HepG2 (cell line): ENCODE data around the gene CAPN13. TPM values are rescaled to one million over a fixed set of nuclear protein-coding genes. Genes with fewer than 3 reads are reported as not detected.

ENCODE experiments used
- ATAC-seq: fragments of 200-7000 bp; cut with Tn5 transposase; 3 replicates; pipeline ENCODE4 v1.9.1; 2020; ENCODE audit warnings: mild to moderate bottlenecking, moderate library complexity
- BruUV-seq: library from RNA; stranded (reverse); fragments of 400-500 nt; replicated peaks from 2 replicates; lab custom pipeline; 2021; lab: Mats Ljungman, UMichigan
- CTCF ChIA-PET: fragments of 300-600 bp; formaldehyde crosslinking; extraction: SDS; loops from one replicate; lab custom pipeline; 2021; ENCODE audit warnings: low total read pairs, inconsistent platforms, low intra/inter-chr PET ratio; lab: Yijun Ruan, JAX
- POLR2A ChIA-PET: fragments of 350-600 bp; sonication (Branson Sonifier 250); formaldehyde crosslinking; loops from one replicate; lab custom pipeline; 2020; ENCODE audit warnings: antibody characterized with exemption, inconsistent platforms; lab: Yijun Ruan, JAX
- DNase-seq: peaks from one replicate; pipeline ENCODE4 v3.0.0-alpha.2; 2015; ENCODE audit warnings: low spot score
- FAIRE-seq: peaks from 3 replicates; lab custom pipeline; 2011; peaks lifted over from hg19 to GRCh38; lab: Jason Lieb, UNC
- H2AFZ ChIP-seq: one replicate; pipeline ENCODE4 v1.6.1; 2011; ENCODE audit warnings: low read length, inconsistent platforms
- H3K27ac ChIP-seq: fragments of 300-600 bp; 3 replicates; pipeline ENCODE4 v1.8.0; 2011; ENCODE audit warnings: mixed run types, mild to moderate bottlenecking, mixed read lengths, low read length, inconsistent platforms; ENCODE audit not compliant: insufficient read depth; ENCODE audit errors: extremely low read length
- H3K27me3 ChIP-seq, 2 experiments: fragments of 200-600 bp in 1 of 2; 2 replicates in 1 of 2; 3 replicates in 1 of 2; pipeline versions ENCODE4 v1.6.0 to v1.8.0; 2011; ENCODE audit warnings: low read length in 2 of 2, mild to moderate bottlenecking in 2 of 2, moderate library complexity in 2 of 2, inconsistent platforms in 1 of 2; ENCODE audit not compliant: insufficient read depth in 2 of 2, control insufficient read depth in 1 of 2
- H3K36me3 ChIP-seq, 2 experiments: fragments of 200-600 bp in 1 of 2; replicated peaks in 1 of 2; 2 replicates in 1 of 2; 3 replicates in 1 of 2; pipeline versions ENCODE4 v1.5.1 to v1.8.0; 2011; ENCODE audit warnings: low read length in 2 of 2, inconsistent platforms in 1 of 2; ENCODE audit not compliant: insufficient read depth in 2 of 2, control insufficient read depth in 1 of 2
- H3K4me1 ChIP-seq: 2 replicates; pipeline ENCODE4 v1.5.1; 2012; ENCODE audit warnings: low read length, inconsistent platforms; ENCODE audit not compliant: insufficient read depth
- H3K4me2 ChIP-seq: 2 replicates; pipeline ENCODE4 v1.6.0; 2011; ENCODE audit warnings: low read depth, low read length, inconsistent platforms
- H3K4me3 ChIP-seq, 3 experiments: fragments of 200-600 bp in 1 of 3; sonication (generic), shearing (Covaris generic) in 1 of 3; replicated peaks in 1 of 3; 2 replicates each; pipeline ENCODE4 v1.5.1; 2011 to 2016; ENCODE audit warnings: low read length in 3 of 3, inconsistent platforms in 2 of 3, low read depth in 2 of 3, mild to moderate bottlenecking in 2 of 3, control low read depth in 1 of 3, mixed read lengths in 1 of 3; ENCODE audit not compliant: insufficient read depth in 1 of 3
- H3K79me2 ChIP-seq: one replicate; pipeline ENCODE4 v1.6.1; 2011; ENCODE audit warnings: low read length, inconsistent platforms; ENCODE audit not compliant: insufficient read depth
- H3K9ac ChIP-seq: 2 replicates; pipeline ENCODE4 v1.6.0; 2011; ENCODE audit warnings: mild to moderate bottlenecking, low read depth, low read length, inconsistent platforms; ENCODE audit not compliant: insufficient read depth
- H3K9me3 ChIP-seq: 2 replicates; pipeline ENCODE4 v1.5.1; 2012; ENCODE audit warnings: mild to moderate bottlenecking, low read length
- H4K20me1 ChIP-seq: 2 replicates; pipeline ENCODE4 v1.6.0; 2011; ENCODE audit warnings: inconsistent platforms, mild to moderate bottlenecking, low read length, moderate library complexity; ENCODE audit not compliant: insufficient read depth
- AKAP8 ChIP-seq: sonication (generic); formaldehyde crosslinking; IDR thresholded peaks from 2 replicates; pipeline ENCODE4 v1.5.1; 2020; ENCODE audit warnings: mild to moderate bottlenecking, missing genetic modification reagents
- ATF1 ChIP-seq: IDR thresholded peaks from 2 replicates; pipeline ENCODE4 v1.6.1; 2016; ENCODE audit warnings: mild to moderate bottlenecking, control low read depth
- NCOA5 ChIP-seq: sonication (generic); formaldehyde crosslinking; IDR thresholded peaks from 2 replicates; pipeline ENCODE4 v1.4.0; 2020; ENCODE audit warnings: missing genetic modification reagents
- SIN3B ChIP-seq: fragments of 150-350 bp; IDR thresholded peaks from 2 replicates; pipeline ENCODE4 v1.6.1; 2014; ENCODE audit warnings: low read length
- THYN1 ChIP-seq: sonication (generic); formaldehyde crosslinking; IDR thresholded peaks from 2 replicates; pipeline ENCODE4 v1.8.1; 2023; ENCODE audit warnings: low read depth, mild to moderate bottlenecking, moderate library complexity, missing genetic modification reagents, borderline replicate concordance
- ZNF451 ChIP-seq: sonication (generic); formaldehyde crosslinking; IDR thresholded peaks from 2 replicates; pipeline ENCODE4 v1.5.0; 2020; ENCODE audit warnings: mild to moderate bottlenecking, missing genetic modification reagents
- ZNF547 ChIP-seq: sonication (generic); formaldehyde crosslinking; IDR thresholded peaks from 2 replicates; pipeline ENCODE4 v1.5.1; 2020; ENCODE audit warnings: mild to moderate bottlenecking, missing genetic modification reagents
- ZNF550 ChIP-seq: sonication (generic); formaldehyde crosslinking; IDR thresholded peaks from 2 replicates; pipeline ENCODE4 v1.4.0; 2020; ENCODE audit warnings: mild to moderate bottlenecking, missing genetic modification reagents, borderline replicate concordance
- ZNF660 ChIP-seq: sonication (generic); formaldehyde crosslinking; IDR thresholded peaks from 2 replicates; pipeline ENCODE4 v1.5.1; 2020; ENCODE audit warnings: mild to moderate bottlenecking, low read depth, missing genetic modification reagents, borderline replicate concordance
- WGBS: methylation state at CpG from one replicate; pipeline ENCODE4 v1.1.6; 2017; ENCODE audit warnings: low lambda C conversion rate; 5-methylcytosine and 5-hydroxymethylcytosine counted together
- in situ Hi-C: cut with HindIII; loops from 2 replicates; pipeline ENCODE4 v1.10.0; 2017; ENCODE audit warnings: low pct_unique_long_range_greater_than_20kb; ENCODE audit not compliant: extremely low pct_ligation_motif_present
- intact Hi-C: fragments of 100-400 bp; cut with micrococcal nuclease; formaldehyde crosslinking; loops from one replicate; pipeline ENCODE4 v1.10.0; 2022; ENCODE audit not compliant: unreplicated experiment
- polyA plus RNA-seq, 8 experiments: library from polyadenylated mRNA; depleted of rRNA in 3 of 8; stranded (reverse) in 7 of 8; unstranded in 1 of 8; fragments of >200 nt; fragmentation: Illumina TruSeq in 4 of 8; extraction: Trizol in 4 of 8; gene quantifications; 2 replicates each; pipeline versions ENCODE4 v1.2.1 to v1.2.3, GENCODE V29; 2011 to 2016; ENCODE audit warnings: low read depth in 4 of 8, missing spikeins in 1 of 8, mixed read lengths in 1 of 8; ENCODE audit not compliant: insufficient read depth in 1 of 8
- total RNA-seq, 5 experiments: library from RNA; depleted of rRNA; stranded (reverse); fragments of >200 nt; fragmentation: Illumina TruSeq; extraction: Trizol; gene quantifications; 2 replicates each; pipeline ENCODE4 v1.2.3, GENCODE V29; 2016; ENCODE audit warnings: low read depth in 1 of 5
- TF ChIP-seq, protein P1 (sequence below): sonication (generic); formaldehyde crosslinking; IDR thresholded peaks from 2 replicates; pipeline ENCODE4 v1.4.0; 2020; ENCODE audit warnings: missing genetic modification reagents, borderline replicate concordance
- TF ChIP-seq, protein P2 (sequence below): sonication (generic); formaldehyde crosslinking; IDR thresholded peaks from 2 replicates; pipeline ENCODE4 v1.8.0; 2022; ENCODE audit warnings: mild to moderate bottlenecking, missing genetic modification reagents; ENCODE audit not compliant: insufficient replicate concordance
- TF ChIP-seq, protein P3 (sequence below): sonication (generic); formaldehyde crosslinking; IDR thresholded peaks from 2 replicates; pipeline ENCODE4 v1.5.0; 2020; ENCODE audit warnings: mild to moderate bottlenecking, low read depth, missing genetic modification reagents, borderline replicate concordance

Gene CAPN13
- total and polyA plus RNA-seq, 2 of the 13 experiments (the other 11 are each of a cell fraction or from before 2014, with no cell fraction given) = not detected

- Histone ChIP-seq H3K4me3 (no peak overlapping the region), H3K36me3 (no peaks in the 10 kb centered on the region), H3K4me1 (no peaks in the 10 kb centered on the region), H3K4me2 (no peak overlapping the region), H3K27ac (no peak overlapping the region), H3K9ac (no peak overlapping the region), H2AFZ (no peak overlapping the region), H3K79me2 (no peaks in the 10 kb centered on the region), H4K20me1 (no peaks in the 10 kb centered on the region), H3K27me3 (peaks cover 1 to 36% of the 10 kb centered on the region in 2 experiments; a peak in 2 of 5 replicates), H3K9me3 (no peaks in the 10 kb centered on the region)
- FAIRE-seq (no peak), DNase-seq (no peak), ATAC-seq (no peak)
- ChIA-PET CTCF (no interaction called here), POLR2A (no interaction called here)
- no TSS peak for BruUV-seq
- intact Hi-C loops (no loop called here), in situ Hi-C loops (no loop called here)
- TF ChIP-seq, protein P1, sequence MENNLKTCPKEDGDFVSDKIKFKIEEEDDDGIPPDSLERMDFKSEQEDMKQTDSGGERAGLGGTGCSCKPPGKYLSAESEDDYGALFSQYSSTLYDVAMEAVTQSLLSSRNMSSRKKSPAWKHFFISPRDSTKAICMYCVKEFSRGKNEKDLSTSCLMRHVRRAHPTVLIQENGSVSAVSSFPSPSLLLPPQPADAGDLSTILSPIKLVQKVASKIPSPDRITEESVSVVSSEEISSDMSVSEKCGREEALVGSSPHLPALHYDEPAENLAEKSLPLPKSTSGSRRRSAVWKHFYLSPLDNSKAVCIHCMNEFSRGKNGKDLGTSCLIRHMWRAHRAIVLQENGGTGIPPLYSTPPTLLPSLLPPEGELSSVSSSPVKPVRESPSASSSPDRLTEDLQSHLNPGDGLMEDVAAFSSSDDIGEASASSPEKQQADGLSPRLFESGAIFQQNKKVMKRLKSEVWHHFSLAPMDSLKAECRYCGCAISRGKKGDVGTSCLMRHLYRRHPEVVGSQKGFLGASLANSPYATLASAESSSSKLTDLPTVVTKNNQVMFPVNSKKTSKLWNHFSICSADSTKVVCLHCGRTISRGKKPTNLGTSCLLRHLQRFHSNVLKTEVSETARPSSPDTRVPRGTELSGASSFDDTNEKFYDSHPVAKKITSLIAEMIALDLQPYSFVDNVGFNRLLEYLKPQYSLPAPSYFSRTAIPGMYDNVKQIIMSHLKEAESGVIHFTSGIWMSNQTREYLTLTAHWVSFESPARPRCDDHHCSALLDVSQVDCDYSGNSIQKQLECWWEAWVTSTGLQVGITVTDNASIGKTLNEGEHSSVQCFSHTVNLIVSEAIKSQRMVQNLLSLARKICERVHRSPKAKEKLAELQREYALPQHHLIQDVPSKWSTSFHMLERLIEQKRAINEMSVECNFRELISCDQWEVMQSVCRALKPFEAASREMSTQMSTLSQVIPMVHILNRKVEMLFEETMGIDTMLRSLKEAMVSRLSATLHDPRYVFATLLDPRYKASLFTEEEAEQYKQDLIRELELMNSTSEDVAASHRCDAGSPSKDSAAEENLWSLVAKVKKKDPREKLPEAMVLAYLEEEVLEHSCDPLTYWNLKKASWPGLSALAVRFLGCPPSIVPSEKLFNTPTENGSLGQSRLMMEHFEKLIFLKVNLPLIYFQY (CRISPR knock-in tag) = no peak
- TF ChIP-seq ZNF547 (CRISPR knock-in tag) = no peak
- no peak for TF ChIP-seq ZNF550 (CRISPR knock-in tag)
- no peak for TF ChIP-seq ATF1 (CRISPR knock-in tag)
- TF ChIP-seq ZNF451 = no peak
- TF ChIP-seq NCOA5 (CRISPR knock-in tag) = no peak
- TF ChIP-seq AKAP8 (CRISPR knock-in tag) = no peak
- TF ChIP-seq ZNF660 (CRISPR knock-in tag) = no peak
- no peak for TF ChIP-seq THYN1 (CRISPR knock-in tag)
- TF ChIP-seq, protein P2, sequence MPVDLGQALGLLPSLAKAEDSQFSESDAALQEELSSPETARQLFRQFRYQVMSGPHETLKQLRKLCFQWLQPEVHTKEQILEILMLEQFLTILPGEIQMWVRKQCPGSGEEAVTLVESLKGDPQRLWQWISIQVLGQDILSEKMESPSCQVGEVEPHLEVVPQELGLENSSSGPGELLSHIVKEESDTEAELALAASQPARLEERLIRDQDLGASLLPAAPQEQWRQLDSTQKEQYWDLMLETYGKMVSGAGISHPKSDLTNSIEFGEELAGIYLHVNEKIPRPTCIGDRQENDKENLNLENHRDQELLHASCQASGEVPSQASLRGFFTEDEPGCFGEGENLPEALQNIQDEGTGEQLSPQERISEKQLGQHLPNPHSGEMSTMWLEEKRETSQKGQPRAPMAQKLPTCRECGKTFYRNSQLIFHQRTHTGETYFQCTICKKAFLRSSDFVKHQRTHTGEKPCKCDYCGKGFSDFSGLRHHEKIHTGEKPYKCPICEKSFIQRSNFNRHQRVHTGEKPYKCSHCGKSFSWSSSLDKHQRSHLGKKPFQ (CRISPR knock-in tag) = no peak
- TF ChIP-seq, protein P3, sequence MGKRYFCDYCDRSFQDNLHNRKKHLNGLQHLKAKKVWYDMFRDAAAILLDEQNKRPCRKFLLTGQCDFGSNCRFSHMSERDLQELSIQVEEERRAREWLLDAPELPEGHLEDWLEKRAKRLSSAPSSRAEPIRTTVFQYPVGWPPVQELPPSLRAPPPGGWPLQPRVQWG = no peak
- TF ChIP-seq SIN3B = no peak
- WGBS = 2% methylated on average over 6 of the region's 6 CpGs
Observed at GRCh38 chr2:30798536-30798991, 8.7 kb downstream of the CAPN13 start.
